Measurements from ENCODE around the gene CARMIL1.

The CARMIL1 gene

GRCh38 chr6:25322692-25323091, 43.5 kb downstream of the CARMIL1 start:
- WGBS, result 92% methylated on average over 2 of the region's 2 CpGs
- Histone ChIP-seq H3K18ac (ENCODE audit: low read depth in 1 of 2, low read length in 2 of 2) (no peak overlapping the region), H2AK5ac (ENCODE audit: low read length, severe bottlenecking) (no peak overlapping the region), H3K9me3 (ENCODE audit: control insufficient read depth, low read length) (no peaks in the 10 kb centered on the region), H3K4ac (ENCODE audit: low read depth in 1 of 2, low read length in 2 of 2) (no peak overlapping the region), H3K9ac (ENCODE audit: low read length) (no peak overlapping the region), H2BK5ac (ENCODE audit: low read depth, low read length, poor library complexity, severe bottlenecking) (no peak overlapping the region), H3K4me2 (ENCODE audit: low read length, poor library complexity, severe bottlenecking) (no peak overlapping the region), H2BK12ac (ENCODE audit: low read length in 2 of 2) (no peak overlapping the region), H2BK120ac (ENCODE audit: low read depth, low read length) (no peak overlapping the region), H2BK15ac (ENCODE audit: low read depth, poor library complexity, severe bottlenecking) (no peak overlapping the region), H3K36me3 (ENCODE audit: control insufficient read depth in 1 of 2, insufficient read depth in 2 of 2, low read depth in 1 of 2, low read length in 2 of 2) (no peaks in the 10 kb centered on the region), H3K23ac (ENCODE audit: low read length in 2 of 2) (no peak overlapping the region), H3K27ac (ENCODE audit: low read length, poor library complexity, severe bottlenecking) (no peak overlapping the region), H4K91ac (ENCODE audit: low read length) (no peak overlapping the region), H3K4me1 (ENCODE audit: control insufficient read depth, insufficient read depth, low read depth, low read length) (peaks cover 4% of the 10 kb centered on the region), H3K27me3 (ENCODE audit: control insufficient read depth in 1 of 2, insufficient read depth in 1 of 2, low read length in 2 of 2) (no peaks in the 10 kb centered on the region), H3K14ac (ENCODE audit: low read length in 2 of 2) (no peak overlapping the region), H4K8ac (ENCODE audit: low read length) (no peak overlapping the region), H3K79me1 (replicated peaks; ENCODE audit: low read length, poor library complexity, severe bottlenecking) (peaks cover 32% of the 10 kb centered on the region), H2AFZ (ENCODE audit: low read depth, low read length) (no peak overlapping the region), H3K4me3 (ENCODE audit: insufficient read depth in 1 of 2, low read depth in 1 of 2, low read length in 2 of 2) (no peak overlapping the region)
- no peak for DNase-seq

- H3K27me3 ChIP-seq (ENCODE audit: control insufficient read depth in 1 of 2, insufficient read depth in 1 of 2, low read length in 2 of 2), result no peaks in the 10 kb centered on the region
- peaks cover 25% of the 10 kb centered on the region for H3K79me1 ChIP-seq (replicated peaks; ENCODE audit: low read length, poor library complexity, severe bottlenecking)
- WGBS, result 58% methylated on average over 1 of the region's 1 CpG
Observed at GRCh38 chr6:25324066-25324762, 45.0 kb downstream of the CARMIL1 start.

GRCh38 chr6:25326126-25326525, 47.0 kb downstream of the CARMIL1 start:
- Histone ChIP-seq H2BK120ac (ENCODE audit: low read depth, low read length) (no peak overlapping the region), H2AFZ (ENCODE audit: low read depth, low read length) (no peak overlapping the region), H2BK15ac (ENCODE audit: low read depth, poor library complexity, severe bottlenecking) (no peak overlapping the region), H3K4me1 (ENCODE audit: control insufficient read depth, insufficient read depth, low read depth, low read length) (peaks cover 3% of the 10 kb centered on the region), H2AK5ac (ENCODE audit: low read length, severe bottlenecking) (no peak overlapping the region), H3K14ac (ENCODE audit: low read length in 2 of 2) (no peak overlapping the region), H3K4me2 (ENCODE audit: low read length, poor library complexity, severe bottlenecking) (no peak overlapping the region), H3K23ac (ENCODE audit: low read length in 2 of 2) (no peak overlapping the region), H2BK12ac (ENCODE audit: low read length in 2 of 2) (no peak overlapping the region), H3K79me1 (replicated peaks; ENCODE audit: low read length, poor library complexity, severe bottlenecking) (peaks cover 35% of the 10 kb centered on the region), H3K9ac (ENCODE audit: low read length) (no peak overlapping the region), H3K36me3 (ENCODE audit: control insufficient read depth in 1 of 2, insufficient read depth in 2 of 2, low read depth in 1 of 2, low read length in 2 of 2) (no peaks in the 10 kb centered on the region), H3K27me3 (ENCODE audit: control insufficient read depth in 1 of 2, insufficient read depth in 1 of 2, low read length in 2 of 2) (no peaks in the 10 kb centered on the region), H3K4me3 (ENCODE audit: insufficient read depth in 1 of 2, low read depth in 1 of 2, low read length in 2 of 2) (no peak overlapping the region), H3K9me3 (ENCODE audit: control insufficient read depth, low read length) (no peaks in the 10 kb centered on the region), H2BK5ac (ENCODE audit: low read depth, low read length, poor library complexity, severe bottlenecking) (no peak overlapping the region), H3K4ac (ENCODE audit: low read depth in 1 of 2, low read length in 2 of 2) (no peak overlapping the region), H3K18ac (ENCODE audit: low read depth in 1 of 2, low read length in 2 of 2) (no peak overlapping the region), H4K8ac (ENCODE audit: low read length) (no peak overlapping the region), H3K27ac (ENCODE audit: low read length, poor library complexity, severe bottlenecking) (no peak overlapping the region), H4K91ac (ENCODE audit: low read length) (no peak overlapping the region)
- no peak for DNase-seq
- WGBS, result 98% methylated on average over 4 of the region's 4 CpGs

More at GRCh38 chr6:25324066-25324762, 45.0 kb downstream of the CARMIL1 start:
- no peak for DNase-seq
- Histone ChIP-seq H2BK5ac (ENCODE audit: low read depth, low read length, poor library complexity, severe bottlenecking) (no peak overlapping the region), H2AK5ac (ENCODE audit: low read length, severe bottlenecking) (peak overlapping the region; percentile 36), H3K4ac (ENCODE audit: low read depth in 1 of 2, low read length in 2 of 2) (no peak overlapping the region), H3K36me3 (ENCODE audit: control insufficient read depth in 1 of 2, insufficient read depth in 2 of 2, low read depth in 1 of 2, low read length in 2 of 2) (no peaks in the 10 kb centered on the region), H3K9me3 (ENCODE audit: control insufficient read depth, low read length) (no peaks in the 10 kb centered on the region), H3K18ac (ENCODE audit: low read depth in 1 of 2, low read length in 2 of 2) (no peak overlapping the region), H4K91ac (ENCODE audit: low read length) (no peak overlapping the region), H2BK12ac (ENCODE audit: low read length in 2 of 2) (no peak overlapping the region), H4K8ac (ENCODE audit: low read length) (no peak overlapping the region), H3K9ac (ENCODE audit: low read length) (no peak overlapping the region), H2BK15ac (ENCODE audit: low read depth, poor library complexity, severe bottlenecking) (no peak overlapping the region), H3K4me2 (ENCODE audit: low read length, poor library complexity, severe bottlenecking) (no peak overlapping the region), H3K23ac (ENCODE audit: low read length in 2 of 2) (no peak overlapping the region), H3K27ac (ENCODE audit: low read length, poor library complexity, severe bottlenecking) (peak overlapping the region; percentile 23), H3K14ac (ENCODE audit: low read length in 2 of 2) (peak overlapping the region in 1 of 2 experiments; percentile 6), H2BK120ac (ENCODE audit: low read depth, low read length) (no peak overlapping the region), H3K4me1 (ENCODE audit: control insufficient read depth, insufficient read depth, low read depth, low read length) (peaks cover 2% of the 10 kb centered on the region), H2AFZ (ENCODE audit: low read depth, low read length) (no peak overlapping the region), H3K4me3 (ENCODE audit: insufficient read depth in 1 of 2, low read depth in 1 of 2, low read length in 2 of 2) (no peak overlapping the region)

GRCh38 chr6:25326960-25327359, 47.8 kb downstream of the CARMIL1 start:
- Histone ChIP-seq H2BK15ac (ENCODE audit: low read depth, poor library complexity, severe bottlenecking) (no peak overlapping the region), H4K91ac (ENCODE audit: low read length) (no peak overlapping the region), H3K27ac (ENCODE audit: low read length, poor library complexity, severe bottlenecking) (no peak overlapping the region), H3K9me3 (ENCODE audit: control insufficient read depth, low read length) (no peaks in the 10 kb centered on the region), H4K8ac (ENCODE audit: low read length) (no peak overlapping the region), H3K4me2 (ENCODE audit: low read length, poor library complexity, severe bottlenecking) (no peak overlapping the region), H2AK5ac (ENCODE audit: low read length, severe bottlenecking) (no peak overlapping the region), H3K27me3 (ENCODE audit: control insufficient read depth in 1 of 2, insufficient read depth in 1 of 2, low read length in 2 of 2) (no peaks in the 10 kb centered on the region), H2BK120ac (ENCODE audit: low read depth, low read length) (no peak overlapping the region), H3K4ac (ENCODE audit: low read depth in 1 of 2, low read length in 2 of 2) (no peak overlapping the region), H2AFZ (ENCODE audit: low read depth, low read length) (no peak overlapping the region), H3K4me3 (ENCODE audit: insufficient read depth in 1 of 2, low read depth in 1 of 2, low read length in 2 of 2) (no peak overlapping the region), H3K14ac (ENCODE audit: low read length in 2 of 2) (no peak overlapping the region), H3K23ac (ENCODE audit: low read length in 2 of 2) (no peak overlapping the region), H2BK5ac (ENCODE audit: low read depth, low read length, poor library complexity, severe bottlenecking) (no peak overlapping the region), H3K4me1 (ENCODE audit: control insufficient read depth, insufficient read depth, low read depth, low read length) (peaks cover 5% of the 10 kb centered on the region), H3K18ac (ENCODE audit: low read depth in 1 of 2, low read length in 2 of 2) (no peak overlapping the region), H2BK12ac (ENCODE audit: low read length in 2 of 2) (no peak overlapping the region), H3K79me1 (replicated peaks; ENCODE audit: low read length, poor library complexity, severe bottlenecking) (peaks cover 34% of the 10 kb centered on the region), H3K9ac (ENCODE audit: low read length) (no peak overlapping the region), H3K36me3 (ENCODE audit: control insufficient read depth in 1 of 2, insufficient read depth in 2 of 2, low read depth in 1 of 2, low read length in 2 of 2) (no peaks in the 10 kb centered on the region)
- DNase-seq, result no peak
- 77% methylated on average over 4 of the region's 4 CpGs for WGBS
